Measurements from ENCODE around the gene UCK2.

The UCK2 gene

DNA sequence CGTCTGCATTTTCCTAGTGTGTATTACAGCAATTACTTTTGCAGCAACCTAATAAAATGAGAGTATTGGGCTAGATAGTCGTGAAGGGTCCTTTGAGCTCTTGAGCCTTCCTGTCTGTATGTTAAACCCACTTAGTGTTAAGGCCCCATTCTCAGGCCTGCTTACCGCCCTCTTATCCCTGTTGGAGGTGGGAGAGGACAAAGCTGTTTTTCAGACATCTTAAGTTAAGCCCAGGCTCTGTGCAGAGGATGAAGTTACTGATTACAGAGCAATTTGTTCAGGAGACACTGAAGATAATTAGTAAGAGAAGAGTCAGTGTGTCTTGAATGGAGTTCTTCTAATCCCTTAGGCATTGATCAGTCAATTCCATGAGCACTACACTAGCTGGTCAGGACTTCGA lies 114.6 kb downstream of the UCK2 start:
- DNase-seq (ENCODE audit: low read depth): no peak

DNA sequence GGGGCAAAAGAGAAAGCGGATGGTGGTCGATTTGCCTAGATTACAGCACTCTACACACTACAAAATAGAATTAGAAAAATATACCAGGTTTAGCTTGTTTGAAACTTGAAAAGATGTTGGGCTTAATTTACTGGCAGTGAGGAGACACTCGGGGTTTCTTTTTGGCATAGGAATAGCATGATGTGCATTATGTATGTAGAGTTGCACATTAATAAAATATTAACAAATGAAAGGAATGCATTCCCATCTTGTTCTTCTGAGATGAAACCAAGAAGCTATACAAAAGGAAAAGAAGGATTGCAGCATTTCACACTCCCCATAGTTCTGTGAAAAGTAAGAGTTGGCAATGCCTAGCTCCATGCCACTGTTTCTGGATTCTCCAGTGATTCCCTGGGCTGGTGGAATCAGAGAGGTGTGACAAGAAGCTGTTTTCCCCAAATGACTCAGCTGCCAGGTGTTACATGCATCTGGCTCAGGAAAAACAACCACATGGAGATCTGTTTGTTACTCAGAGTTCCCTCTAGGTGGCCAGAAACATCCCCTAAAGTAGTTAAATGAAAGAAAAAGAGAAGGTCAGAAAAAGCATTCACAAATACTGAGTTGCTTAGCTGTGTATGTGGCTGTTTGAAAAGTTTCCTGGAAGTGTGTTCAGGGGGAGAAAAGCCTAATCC lies 115.6 kb downstream of the UCK2 start:
- DNase-seq (ENCODE audit: low read depth): no peak

DNA sequence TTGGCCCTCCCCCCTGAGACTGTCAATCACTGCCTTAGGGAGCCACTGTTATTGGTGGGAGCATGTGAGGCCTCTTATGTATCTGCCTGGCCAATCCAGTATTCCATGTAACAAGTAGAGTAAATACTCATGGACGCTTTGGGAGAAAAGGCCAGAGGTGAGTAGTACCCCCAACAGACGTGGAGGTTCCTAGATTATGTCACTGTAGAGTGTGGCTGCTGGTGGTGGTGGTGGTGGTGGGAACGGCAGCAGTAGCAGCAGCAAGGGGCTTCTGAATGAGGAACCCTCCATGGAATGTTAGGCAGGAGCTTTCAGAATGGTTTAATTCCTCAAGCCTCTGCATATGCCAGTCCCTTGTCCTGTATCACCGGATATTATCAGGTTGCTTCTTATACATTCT lies 118.5 kb downstream of the UCK2 start:
- no peak for DNase-seq (ENCODE audit: low read depth)

DNA sequence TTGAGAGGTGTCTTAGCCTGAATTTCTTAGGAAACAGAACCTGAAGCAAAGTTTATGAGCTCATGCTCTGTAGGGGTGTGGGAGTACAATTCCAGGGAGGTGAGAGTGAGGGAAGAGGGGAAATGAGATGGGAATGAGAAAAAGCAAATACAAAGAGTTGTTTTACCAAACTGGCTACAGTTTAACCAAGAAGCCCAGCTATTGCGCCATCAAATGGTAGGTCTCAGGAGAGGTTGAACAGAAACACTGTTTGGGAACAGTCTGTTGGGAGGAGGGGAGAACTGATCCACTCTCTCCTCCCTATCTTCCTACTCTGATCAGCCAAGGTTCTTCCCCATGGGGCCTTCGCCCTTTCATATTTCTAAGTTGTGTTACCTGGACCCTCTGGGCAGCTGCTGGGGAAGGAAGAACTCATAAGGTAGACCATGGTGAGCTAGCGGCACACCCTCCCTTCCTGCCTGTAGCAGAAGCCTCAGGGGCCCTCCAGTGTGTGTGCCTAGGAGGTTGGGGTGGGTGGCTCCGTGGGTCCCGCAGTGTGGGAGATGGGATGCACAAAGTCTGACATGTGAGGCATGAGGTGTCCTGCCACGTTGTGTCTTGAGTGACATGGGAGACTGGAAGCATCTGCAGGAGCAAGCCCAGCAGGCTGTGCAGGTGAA lies 120.5 kb downstream of the UCK2 start:
- DNase-seq (ENCODE audit: low read depth): no peak

DNA sequence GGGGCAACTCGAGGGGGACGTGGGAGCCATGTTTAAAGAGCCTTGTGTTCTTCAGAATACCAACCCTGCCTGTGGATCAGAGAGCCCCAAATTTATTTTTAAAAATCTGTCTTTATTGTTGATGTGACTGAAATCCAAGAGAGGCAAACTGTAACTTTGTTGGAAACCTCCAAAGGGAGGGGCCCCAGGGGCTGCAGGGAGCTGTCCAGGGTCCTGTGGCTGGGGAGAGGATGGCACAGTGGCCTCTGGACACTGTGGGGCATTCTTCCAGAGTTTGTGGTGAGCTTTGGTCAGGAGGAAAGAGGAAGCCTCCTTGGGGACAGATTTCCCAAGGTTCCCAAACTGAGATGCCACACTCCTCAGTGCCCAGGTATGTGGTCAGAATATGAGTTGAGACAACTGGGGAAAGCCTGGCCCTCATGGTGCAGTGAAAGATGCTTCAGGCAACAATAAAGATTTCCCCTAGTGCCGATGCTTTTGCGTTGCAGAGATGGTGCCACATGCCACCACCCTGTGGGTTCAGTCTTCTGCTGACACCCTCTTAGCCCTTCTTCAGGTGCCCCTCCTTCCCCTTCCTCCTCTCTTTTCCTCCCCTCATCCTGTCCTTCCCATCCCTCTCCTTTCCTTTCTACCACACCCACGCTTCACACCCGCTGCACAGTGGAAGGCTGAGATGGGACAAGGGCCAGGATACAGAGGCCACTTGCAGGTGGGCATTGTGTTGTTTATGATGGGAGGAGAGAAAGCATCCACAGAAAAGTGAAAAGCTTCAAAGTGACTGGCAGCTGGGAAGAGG lies 122.1 kb downstream of the UCK2 start:
- DNase-seq (ENCODE audit: low read depth): no peak

DNA sequence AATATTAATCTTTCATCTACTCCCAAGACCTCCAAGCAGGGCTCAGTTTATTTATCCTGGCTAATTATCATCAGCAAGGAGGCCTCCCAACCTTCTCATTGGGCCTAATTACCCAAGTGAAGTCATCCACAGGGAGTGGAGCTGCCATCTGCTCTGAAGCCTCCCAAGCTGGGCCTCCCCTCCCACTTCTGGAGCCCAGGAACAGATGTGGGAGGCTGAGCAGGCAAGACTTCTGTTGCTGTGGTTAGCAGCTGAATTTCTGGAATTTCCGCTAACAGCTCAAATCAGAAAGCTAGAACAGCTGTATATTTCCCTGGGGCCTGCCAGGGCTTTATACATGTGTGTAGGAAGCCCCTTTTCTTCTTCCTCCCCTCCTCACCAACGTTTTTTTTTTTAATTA lies 127.5 kb downstream of the UCK2 start:
- DNase-seq (ENCODE audit: low read depth): no peak

DNA sequence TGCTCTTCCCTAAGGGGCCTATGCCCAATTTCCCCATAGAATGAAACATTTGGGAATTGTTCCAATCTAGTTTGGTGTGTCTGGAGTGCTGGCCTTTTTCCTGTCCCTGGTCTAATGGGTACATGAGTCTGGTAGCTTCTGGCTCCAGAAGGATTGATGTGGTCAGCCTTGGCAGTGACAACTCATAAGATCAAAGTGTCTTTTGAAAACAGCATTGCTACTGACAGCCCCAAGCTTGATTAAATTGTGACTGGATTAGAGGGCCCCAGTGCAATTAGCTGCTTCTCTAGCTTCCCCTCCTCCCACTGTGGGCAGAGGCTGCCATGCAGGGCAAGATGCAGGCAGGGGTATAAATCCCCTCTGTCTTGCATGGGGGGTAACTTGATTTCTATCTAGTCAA lies 130.9 kb downstream of the UCK2 start:
- no peak for DNase-seq (ENCODE audit: low read depth)

DNA sequence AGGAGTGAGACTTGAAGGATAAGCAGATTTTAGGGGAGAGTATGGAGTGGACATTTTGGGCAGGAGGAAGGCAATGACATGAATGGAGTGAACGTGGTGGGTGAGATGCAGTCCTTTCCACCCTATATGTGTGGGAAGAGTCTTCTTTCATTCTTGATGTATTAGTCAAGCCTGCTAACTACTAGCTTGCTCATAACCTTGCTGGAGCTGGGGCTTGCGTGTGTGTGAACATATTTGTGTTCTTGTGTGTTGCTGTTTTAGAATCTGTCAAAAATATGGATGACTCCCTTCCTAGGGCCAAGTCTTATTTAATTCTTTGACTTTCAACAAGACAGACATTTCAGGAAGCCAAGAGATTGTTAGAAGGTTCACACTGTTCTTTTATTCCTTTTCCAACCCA lies 132.7 kb downstream of the UCK2 start:
- no peak for DNase-seq (ENCODE audit: low read depth)

DNA sequence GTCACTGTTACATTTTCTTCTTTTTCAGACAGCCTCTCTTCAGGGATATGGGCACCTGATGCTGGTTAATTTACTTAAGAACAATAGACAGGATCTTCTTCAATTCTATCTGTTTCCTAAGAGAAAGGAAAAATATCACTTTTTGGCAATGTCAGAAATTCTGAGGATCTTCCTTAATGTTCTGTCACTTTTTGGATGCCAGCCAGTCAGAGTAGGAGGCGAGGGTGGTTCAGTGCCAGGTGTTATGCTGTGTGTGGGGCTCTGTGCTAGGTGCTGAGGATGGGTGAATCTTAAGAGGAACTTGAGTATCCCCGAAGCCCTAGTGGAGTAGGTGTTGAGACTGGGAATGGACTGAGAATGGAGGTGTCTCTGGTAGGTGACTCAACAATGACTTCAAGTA lies 133.5 kb downstream of the UCK2 start:
- DNase-seq (ENCODE audit: low read depth): no peak

Measured in stimulated activated CD8-positive, alpha-beta memory T cell treated with anti-CD3 and anti-CD28 coated beads, Interleukin-15, amount 100 ng/mL, for 24 hours (primary cell).